Stomach (tissue), 4 donors: ENCODE data around the gene RECK.

ENCODE experiments used
- CTCF ChIP-seq, 7 experiments: fragments of 450-650 bp in 4 of 7; fragments of 200-600 bp in 3 of 7; sonication (generic) in 3 of 7; IDR thresholded peaks; one replicate each; pipeline ENCODE4 v1.5.1; 2016 to 2019; ENCODE audit warnings: antibody characterized with exemption in 7 of 7, control low read depth in 2 of 7, mild to moderate bottlenecking in 1 of 7
- EP300 ChIP-seq: sonication (generic); formaldehyde crosslinking; IDR thresholded peaks from one replicate; pipeline ENCODE4 v1.6.1; 2017; ENCODE audit warnings: antibody characterized with exemption
- POLR2A ChIP-seq, 4 donors: fragments of 450-650 bp; IDR thresholded peaks; one replicate each; pipeline ENCODE4 v1.6.1; 2016; ENCODE audit warnings: antibody characterized with exemption in 4 of 4, control low read depth in 2 of 4, mild to moderate bottlenecking in 1 of 4, moderate library complexity in 1 of 4
- POLR2AphosphoS5 ChIP-seq, 3 donors: sonication (generic); formaldehyde crosslinking; IDR thresholded peaks; one replicate each; pipeline ENCODE4 v1.6.1; 2016; ENCODE audit warnings: antibody characterized with exemption in 3 of 3

GRCh38 chr9:36119476-36119875 is 82.8 kb downstream of the RECK start:
- no peak for TF ChIP-seq POLR2A (IDR thresholded peaks at IDR 0.05)
- TF ChIP-seq CTCF (IDR thresholded peaks at IDR 0.05) = no peak
- TF ChIP-seq POLR2AphosphoS5 (IDR thresholded peaks at IDR 0.05) = no peak
- no peak for TF ChIP-seq EP300
